Prostate gland (tissue), 2 donors: ENCODE results near the gene SLC9A7. TPM values are rescaled to one million over a fixed set of nuclear protein-coding genes. Genes with fewer than 3 reads are reported as not detected.

ENCODE experiments used
- DNase-seq: peaks from one replicate; pipeline ENCODE4 v3.0.0-alpha.2; 2019; ENCODE audit warnings: low spot score
- H3K27ac ChIP-seq, 2 donors: fragments of 200-600 bp; sonication (generic); 2 replicates each; pipeline ENCODE4 v1.5.1; 2017 to 2019
- H3K27me3 ChIP-seq: fragments of 200-600 bp; sonication (generic); replicated peaks from 2 replicates; pipeline ENCODE4 v1.5.1; 2019; ENCODE audit not compliant: insufficient read depth
- H3K36me3 ChIP-seq, 2 donors: fragments of 200-600 bp; sonication (generic); 1 replicate in 1 of 2; 2 replicates in 1 of 2; pipeline versions ENCODE4 v1.5.1 to v1.8.1; 2017 to 2019
- H3K4me1 ChIP-seq: fragments of 200-600 bp; sonication (generic); replicated peaks from 2 replicates; pipeline ENCODE4 v1.5.1; 2019
- H3K4me3 ChIP-seq, 2 donors: fragments of 200-600 bp; sonication (generic); 2 replicates each; pipeline ENCODE4 v1.5.1; 2017 to 2019
- H3K9me3 ChIP-seq: fragments of 200-600 bp; sonication (generic); 2 replicates; pipeline ENCODE4 v1.5.1; 2017
- POLR2A ChIP-seq: fragments of 450-650 bp; IDR thresholded peaks from one replicate; pipeline ENCODE4 v1.6.1; 2016; ENCODE audit warnings: antibody characterized with exemption, mild to moderate bottlenecking
- POLR2AphosphoS5 ChIP-seq: sonication (generic); formaldehyde crosslinking; IDR thresholded peaks from one replicate; pipeline ENCODE4 v1.6.1; 2017; ENCODE audit warnings: antibody characterized with exemption
- WGBS: methylation state at CpG from one replicate; pipeline ENCODE4 v1.1.5; 2018; 5-methylcytosine and 5-hydroxymethylcytosine counted together
- intact Hi-C: fragments of 100-400 bp; cut with DNase I; formaldehyde crosslinking; loops from one replicate; pipeline ENCODE4 v1.14.2; 2022
- total RNA-seq, 2 donors: library from RNA; depleted of rRNA; stranded (reverse); fragments of >200 nt; gene quantifications; one replicate each; pipeline ENCODE4 v1.1.0, GENCODE V29; 2016
- TF ChIP-seq, protein P1 (sequence below), 4 experiments: fragments of 200-600 bp in 2 of 4; fragments of 450-650 bp in 2 of 4; sonication (generic) in 2 of 4; IDR thresholded peaks; 1 replicate in 3 of 4; 2 replicates in 1 of 4; pipeline ENCODE4 v1.5.1; 2016 to 2019; ENCODE audit warnings: antibody characterized with exemption in 4 of 4, mild to moderate bottlenecking in 2 of 4, moderate library complexity in 2 of 4

SLC9A7 gene
- total RNA-seq, 2 donors from 2014 or later: 16.5 to 36.5 TPM

DNA sequence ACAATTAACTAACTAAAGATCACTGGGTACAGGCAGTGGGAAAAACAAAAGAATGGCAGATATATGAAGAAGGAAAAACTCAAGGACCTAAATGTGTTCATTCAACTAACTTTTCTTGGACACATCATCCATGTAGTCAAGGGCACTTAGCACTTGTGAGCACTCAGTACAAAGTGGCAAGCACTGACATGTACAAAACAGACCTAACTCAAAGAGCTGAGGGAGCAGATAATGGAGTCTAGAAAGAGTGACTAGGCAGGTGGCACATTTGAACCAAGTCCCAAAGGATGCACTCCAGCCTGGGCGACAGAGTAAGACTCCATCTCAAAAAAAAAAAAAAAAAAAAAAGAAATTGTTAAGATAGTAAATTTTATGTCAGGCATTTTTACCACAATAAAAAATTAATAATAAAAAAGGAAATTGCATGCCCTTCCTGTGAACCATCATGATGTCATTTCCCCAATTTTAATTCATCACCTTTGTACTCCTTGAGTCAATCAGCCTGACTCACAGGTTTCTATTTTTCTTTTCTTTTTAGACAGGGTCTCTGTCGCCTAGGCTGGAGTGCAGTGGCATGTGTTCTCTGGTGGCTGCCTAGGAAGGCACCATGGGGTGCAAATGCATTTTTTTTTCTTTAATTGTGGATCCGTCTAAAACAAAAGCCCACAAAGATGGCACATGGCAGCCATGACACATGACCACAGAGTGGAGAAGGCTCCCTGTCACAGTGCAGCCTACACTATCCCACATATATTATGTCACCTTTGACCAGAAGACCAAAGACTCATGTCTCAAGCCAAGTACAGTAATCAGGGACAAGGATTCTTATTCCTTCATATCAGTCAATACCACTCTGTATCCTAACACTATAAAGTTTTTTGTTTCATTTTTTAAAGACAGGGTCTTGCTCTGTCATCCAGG is 93.4 kb downstream of the SLC9A7 start:
- 82% methylated on average over 3 of the region's 3 CpGs for WGBS
- Histone ChIP-seq H3K9me3 (no peaks in the 10 kb centered on the region), H3K27me3 (no peaks in the 10 kb centered on the region), H3K4me1 (no peaks in the 10 kb centered on the region), H3K36me3 (no peaks in the 10 kb centered on the region), H3K27ac (no peak overlapping the region), H3K4me3 (no peak overlapping the region)
- no peak for DNase-seq
- intact Hi-C loops: no loop called here
- TF ChIP-seq POLR2A (no peak), POLR2AphosphoS5 (no peak)
- TF ChIP-seq, protein P1, sequence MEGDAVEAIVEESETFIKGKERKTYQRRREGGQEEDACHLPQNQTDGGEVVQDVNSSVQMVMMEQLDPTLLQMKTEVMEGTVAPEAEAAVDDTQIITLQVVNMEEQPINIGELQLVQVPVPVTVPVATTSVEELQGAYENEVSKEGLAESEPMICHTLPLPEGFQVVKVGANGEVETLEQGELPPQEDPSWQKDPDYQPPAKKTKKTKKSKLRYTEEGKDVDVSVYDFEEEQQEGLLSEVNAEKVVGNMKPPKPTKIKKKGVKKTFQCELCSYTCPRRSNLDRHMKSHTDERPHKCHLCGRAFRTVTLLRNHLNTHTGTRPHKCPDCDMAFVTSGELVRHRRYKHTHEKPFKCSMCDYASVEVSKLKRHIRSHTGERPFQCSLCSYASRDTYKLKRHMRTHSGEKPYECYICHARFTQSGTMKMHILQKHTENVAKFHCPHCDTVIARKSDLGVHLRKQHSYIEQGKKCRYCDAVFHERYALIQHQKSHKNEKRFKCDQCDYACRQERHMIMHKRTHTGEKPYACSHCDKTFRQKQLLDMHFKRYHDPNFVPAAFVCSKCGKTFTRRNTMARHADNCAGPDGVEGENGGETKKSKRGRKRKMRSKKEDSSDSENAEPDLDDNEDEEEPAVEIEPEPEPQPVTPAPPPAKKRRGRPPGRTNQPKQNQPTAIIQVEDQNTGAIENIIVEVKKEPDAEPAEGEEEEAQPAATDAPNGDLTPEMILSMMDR (IDR thresholded peaks at IDR 0.05): no peak

DNA sequence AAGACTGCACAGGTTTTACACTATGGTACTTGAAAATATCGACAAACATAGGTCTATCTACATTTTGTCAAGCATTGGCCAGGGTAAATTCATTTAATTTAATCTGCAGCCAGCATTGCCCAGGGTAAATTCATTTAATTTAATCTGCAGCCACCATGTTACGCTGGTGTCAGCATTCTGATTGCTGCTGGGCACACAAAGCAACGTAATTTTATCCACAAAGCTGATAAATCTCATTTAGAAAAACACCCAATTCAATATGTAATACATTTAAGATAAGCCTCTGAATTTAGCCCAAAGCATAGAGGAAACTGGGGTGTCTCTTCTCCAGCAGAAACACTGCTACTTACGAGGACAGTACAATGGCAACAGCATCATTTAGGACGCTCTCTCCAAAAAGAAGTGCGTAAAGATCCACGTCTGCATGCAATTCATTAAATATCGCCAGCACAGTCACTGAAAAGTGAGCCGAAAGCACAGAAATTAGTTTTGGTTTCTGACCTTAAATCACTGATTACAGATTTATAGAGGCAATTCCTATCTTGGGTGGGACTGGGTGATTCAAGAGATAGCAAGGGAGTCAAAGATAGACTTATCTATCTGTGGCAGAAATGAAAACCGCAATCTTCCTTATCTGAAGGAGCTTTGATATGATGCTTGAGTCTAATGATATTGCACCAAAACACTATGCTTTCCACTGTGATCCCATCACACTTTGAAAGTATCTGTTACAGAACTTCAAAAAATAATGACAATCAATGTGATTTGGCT is 96.5 kb downstream of the SLC9A7 start:
- TF ChIP-seq, protein P1 (IDR thresholded peaks at IDR 0.05): no peak
- no peak for TF ChIP-seq POLR2AphosphoS5
- no peak for DNase-seq
- Histone ChIP-seq H3K27me3 (no peaks in the 10 kb centered on the region), H3K27ac (no peak overlapping the region), H3K9me3 (no peaks in the 10 kb centered on the region), H3K4me3 (no peak overlapping the region), H3K4me1 (no peaks in the 10 kb centered on the region), H3K36me3 (no peaks in the 10 kb centered on the region)
- 89% methylated on average over 10 of the region's 10 CpGs for WGBS
- intact Hi-C loops: no loop called here

DNA sequence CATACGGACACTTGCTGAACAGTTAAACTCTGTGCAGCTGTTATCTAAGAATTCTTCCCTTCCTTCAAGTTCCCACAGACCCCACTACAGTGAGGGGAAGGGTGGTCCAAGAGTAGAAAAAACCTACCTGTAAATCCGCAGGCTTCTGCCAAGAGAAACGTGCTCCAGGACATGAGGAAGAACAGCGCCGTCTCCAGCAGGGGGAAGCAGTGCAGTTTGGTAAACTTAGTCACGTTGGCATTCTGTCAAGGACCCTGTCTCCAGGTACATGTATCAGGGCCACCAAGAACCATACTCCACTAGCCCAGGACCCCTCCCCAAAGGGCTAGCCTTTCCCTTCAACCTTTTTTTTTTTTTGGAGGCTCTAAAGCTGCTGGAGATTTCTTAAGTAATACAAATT is 105.4 kb downstream of the SLC9A7 start:
- no peaks in the 10 kb centered on the region for H3K36me3 ChIP-seq
- H3K4me3 ChIP-seq: no peak overlapping the region
- no peaks in the 10 kb centered on the region for H3K9me3 ChIP-seq
- no peaks in the 10 kb centered on the region for H3K27me3 ChIP-seq
- no peak overlapping the region for H3K27ac ChIP-seq
- 38% methylated on average over 6 of the region's 6 CpGs for WGBS
- no peaks in the 10 kb centered on the region for H3K4me1 ChIP-seq
- DNase-seq: peak; percentile 7
- intact Hi-C loops: no loop called here
- TF ChIP-seq POLR2A: no peak
- TF ChIP-seq, protein P1 (IDR thresholded peaks at IDR 0.05): no peak
- no peak for TF ChIP-seq POLR2AphosphoS5

DNA sequence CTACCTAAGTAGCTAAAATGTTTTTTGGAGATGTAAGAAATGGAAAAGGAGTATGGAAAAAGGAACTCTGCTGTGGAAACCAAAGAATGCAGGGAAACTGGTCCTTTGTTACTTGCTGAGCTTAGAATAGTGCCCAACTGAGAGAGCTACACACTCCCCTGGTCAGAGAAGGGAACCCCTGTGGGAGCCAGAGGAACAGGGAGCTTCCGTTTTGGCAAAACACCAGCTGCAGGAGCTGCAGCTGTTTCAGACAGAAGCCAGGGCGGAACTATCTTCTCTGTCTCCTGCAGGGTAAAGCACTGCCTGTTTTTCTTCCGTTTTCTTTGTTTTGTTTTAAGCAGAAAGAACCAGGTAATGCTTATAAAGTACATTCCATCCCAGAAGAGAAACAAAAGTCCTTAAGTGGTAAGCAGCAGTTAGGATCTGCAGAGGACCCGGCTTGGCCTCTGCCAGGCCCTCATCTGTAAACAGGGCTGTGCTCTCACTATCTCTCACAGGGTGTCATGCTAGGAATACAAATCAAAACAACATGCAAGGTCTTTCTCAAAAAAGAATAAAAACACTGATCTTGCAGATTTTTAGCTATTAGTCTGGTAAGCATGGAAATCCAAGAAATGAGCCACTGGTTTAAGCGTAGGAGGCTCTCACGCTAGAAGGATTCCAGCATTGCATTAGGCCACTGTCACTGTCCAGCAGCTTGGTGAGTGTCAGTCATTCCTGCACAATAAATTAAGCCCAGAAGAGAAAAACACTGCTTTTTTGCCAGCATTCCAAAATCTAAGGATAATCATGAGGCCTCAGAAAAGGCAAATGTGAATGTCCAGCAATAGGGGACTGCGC is 109.3 kb downstream of the SLC9A7 start:
- peak; percentile 18 for DNase-seq
- no peak overlapping the region for H3K4me3 ChIP-seq
- no peak overlapping the region for H3K27ac ChIP-seq
- WGBS: 50% methylated on average over 7 of the region's 7 CpGs
- TF ChIP-seq POLR2AphosphoS5 (no peak), POLR2A (no peak)
- TF ChIP-seq, protein P1 (IDR thresholded peaks at IDR 0.05): no peak
- H3K9me3 ChIP-seq: no peaks in the 10 kb centered on the region
- no peaks in the 10 kb centered on the region for H3K4me1 ChIP-seq
- intact Hi-C loops: no loop called here
- H3K36me3 ChIP-seq: no peaks in the 10 kb centered on the region
- H3K27me3 ChIP-seq: no peaks in the 10 kb centered on the region
